AG04450 (cell line): Measurements from ENCODE around the gene SLC38A2. TPM values are rescaled to one million over a fixed set of nuclear protein-coding genes. Genes with fewer than 3 reads are reported as not detected.

Source experiments
- CTCF ChIA-PET: fragments of 300-600, 350-600 bp; formaldehyde crosslinking; extraction: SDS; loops from one replicate; lab custom pipeline; 2022; ENCODE audit warnings: antibody characterized with exemption, inconsistent platforms; lab: Charles Lee
- POLR2A ChIA-PET: fragments of 350-600 bp; formaldehyde crosslinking; extraction: SDS; loops from one replicate; lab custom pipeline; 2021; ENCODE audit warnings: antibody characterized with exemption, inconsistent platforms; lab: Yijun Ruan, JAX
- DNase-seq: peaks from one replicate; pipeline ENCODE4 v3.0.0-alpha.2; 2011; ENCODE audit warnings: low read depth, low spot score
- H3K27ac ChIP-seq: one replicate; pipeline ENCODE4 v1.5.1; 2012; ENCODE audit warnings: low read depth, low read length, control low read depth
- H3K27me3 ChIP-seq: one replicate; pipeline ENCODE4 v1.6.0; 2012; ENCODE audit warnings: low read length; ENCODE audit not compliant: control insufficient read depth, insufficient read depth
- H3K4me3 ChIP-seq: 2 replicates; pipeline ENCODE4 v1.5.1; 2011; ENCODE audit warnings: mild to moderate bottlenecking, low read depth, low read length, control low read depth
- H3K9me3 ChIP-seq: 2 replicates; pipeline ENCODE4 v1.5.1; 2012; ENCODE audit warnings: low read length; ENCODE audit not compliant: control insufficient read depth, insufficient read depth
- CTCF ChIP-seq: IDR thresholded peaks from 2 replicates; pipeline ENCODE4 v1.5.1; 2011; ENCODE audit warnings: low read depth, low read length, control low read depth, inconsistent platforms
- polyA plus RNA-seq: library from polyadenylated mRNA; depleted of rRNA; stranded (reverse); fragments of >200 nt; gene quantifications from 2 replicates; pipeline ENCODE4 v1.2.3, GENCODE V29; 2011

The SLC38A2 gene
- polyA plus RNA-seq, 1 experiment, result 749 TPM

- peak overlapping the region; percentile 28 for H3K4me3 ChIP-seq
- ChIA-PET POLR2A (interaction anchor here (0.7 kb wide), 1 partner anchor 94 kb away, joined by 4 read pairs; no protein-coding TSS in a partner anchor), CTCF (interaction anchor here (0.9 to 2.7 kb wide), 4 partner anchors 240 to 657 kb away, joined by 3 to 10 read pairs (median 5); no protein-coding TSS in a partner anchor)
- DNase-seq, result no peak
- TF ChIP-seq CTCF, result no peak
- H3K27me3 ChIP-seq, result no peaks in the 10 kb centered on the region
- no peaks in the 10 kb centered on the region for H3K9me3 ChIP-seq
- H3K27ac ChIP-seq, result no peak overlapping the region
These were observed 8.3 kb downstream of the SLC38A2 start for GRCh38 chr12:46364300-46364696.

- H3K4me3 ChIP-seq, result peak overlapping the region; percentile 28
- no peak for DNase-seq
- no peaks in the 10 kb centered on the region for H3K9me3 ChIP-seq
- no peak for TF ChIP-seq CTCF
- ChIA-PET CTCF (interaction anchor here (0.9 to 2.7 kb wide), 4 partner anchors 239 to 658 kb away, joined by 3 to 10 read pairs (median 5); no protein-coding TSS in a partner anchor), POLR2A (interaction anchor here (0.7 kb wide), 1 partner anchor 93 kb away, joined by 4 read pairs; no protein-coding TSS in a partner anchor)
- no peaks in the 10 kb centered on the region for H3K27me3 ChIP-seq
- no peak overlapping the region for H3K27ac ChIP-seq
These were observed 8.8 kb downstream of the SLC38A2 start for GRCh38 chr12:46363582-46364299.

DNA sequence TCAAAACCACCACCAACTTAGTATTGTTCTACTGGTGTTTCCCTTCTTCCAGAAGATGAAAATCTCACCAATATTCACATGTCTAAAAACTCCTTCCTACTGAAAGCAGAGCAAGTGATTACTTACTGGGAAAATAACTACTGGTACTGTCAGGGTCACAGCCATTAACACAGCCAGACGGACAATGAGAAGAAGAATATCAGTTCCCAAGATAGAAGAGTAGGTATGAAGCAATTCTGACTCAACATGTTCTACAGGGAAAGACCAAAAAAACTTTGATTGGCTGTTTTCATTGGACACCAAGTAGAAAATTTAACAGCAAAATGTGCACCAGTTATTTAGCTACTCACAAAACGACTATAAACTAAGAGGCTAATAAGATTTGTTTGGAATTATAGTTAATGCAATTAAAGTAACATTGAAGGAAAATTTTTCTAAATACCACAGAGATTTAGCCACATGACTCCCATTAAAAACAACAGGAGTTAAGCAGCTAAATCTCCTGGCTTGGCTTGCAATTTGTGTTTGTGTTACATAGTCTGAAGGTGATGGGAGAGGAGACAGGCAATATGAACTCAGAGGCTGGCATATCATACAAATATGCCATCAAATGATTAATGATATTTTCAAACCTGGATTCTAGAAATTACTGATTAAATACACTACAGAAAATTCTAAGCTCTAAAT is 9.5 kb downstream of the SLC38A2 start:
- POLR2A ChIA-PET, result no interaction called here
- no peak for DNase-seq
- CTCF ChIA-PET, result interaction anchor here (0.9 to 2.7 kb wide), 5 partner anchors 239 to 658 kb away, joined by 3 to 10 read pairs (median 4); no protein-coding TSS in a partner anchor
- no peak for TF ChIP-seq CTCF
- H3K4me3 ChIP-seq, result peak overlapping the region; percentile 23; the same call in 1 of the 2 replicates
- no peaks in the 10 kb centered on the region for H3K27me3 ChIP-seq
- no peaks in the 10 kb centered on the region for H3K9me3 ChIP-seq
- no peak overlapping the region for H3K27ac ChIP-seq

- CTCF ChIA-PET, result interaction anchor here (1.2 kb wide), 1 partner anchor 660 kb away, joined by 3 read pairs; no protein-coding TSS in a partner anchor
- no peaks in the 10 kb centered on the region for H3K27me3 ChIP-seq
- POLR2A ChIA-PET, result interaction anchor here (1.5 kb wide), 1 partner anchor 9 kb away, joined by 3 read pairs; no protein-coding TSS in a partner anchor
- H3K9me3 ChIP-seq, result no peaks in the 10 kb centered on the region
- no peak overlapping the region for H3K27ac ChIP-seq
- DNase-seq, result no peak
- TF ChIP-seq CTCF, result no peak
- no peak overlapping the region for H3K4me3 ChIP-seq
These were observed 10.9 kb downstream of the SLC38A2 start for GRCh38 chr12:46361667-46362034.
